NCI-H187 treated with DMSO at 0.1 percent for 48 hours (cell line): ENCODE data around the gene GAS6.

Experiments
- DNase-seq: peaks from one replicate; lab custom pipeline; 2025; lab: John Stamatoyannopoulos, UW

GAS6 gene

GRCh38 chr13:113819731-113820715, 43.9 kb downstream of the GAS6 start:
- DNase-seq: no peak

- no peak for DNase-seq
Observed at GRCh38 chr13:113819341-113819730, 44.5 kb downstream of the GAS6 start.

- DNase-seq: no peak
Observed at GRCh38 chr13:113818700-113819295, 45.1 kb downstream of the GAS6 start.

DNA sequence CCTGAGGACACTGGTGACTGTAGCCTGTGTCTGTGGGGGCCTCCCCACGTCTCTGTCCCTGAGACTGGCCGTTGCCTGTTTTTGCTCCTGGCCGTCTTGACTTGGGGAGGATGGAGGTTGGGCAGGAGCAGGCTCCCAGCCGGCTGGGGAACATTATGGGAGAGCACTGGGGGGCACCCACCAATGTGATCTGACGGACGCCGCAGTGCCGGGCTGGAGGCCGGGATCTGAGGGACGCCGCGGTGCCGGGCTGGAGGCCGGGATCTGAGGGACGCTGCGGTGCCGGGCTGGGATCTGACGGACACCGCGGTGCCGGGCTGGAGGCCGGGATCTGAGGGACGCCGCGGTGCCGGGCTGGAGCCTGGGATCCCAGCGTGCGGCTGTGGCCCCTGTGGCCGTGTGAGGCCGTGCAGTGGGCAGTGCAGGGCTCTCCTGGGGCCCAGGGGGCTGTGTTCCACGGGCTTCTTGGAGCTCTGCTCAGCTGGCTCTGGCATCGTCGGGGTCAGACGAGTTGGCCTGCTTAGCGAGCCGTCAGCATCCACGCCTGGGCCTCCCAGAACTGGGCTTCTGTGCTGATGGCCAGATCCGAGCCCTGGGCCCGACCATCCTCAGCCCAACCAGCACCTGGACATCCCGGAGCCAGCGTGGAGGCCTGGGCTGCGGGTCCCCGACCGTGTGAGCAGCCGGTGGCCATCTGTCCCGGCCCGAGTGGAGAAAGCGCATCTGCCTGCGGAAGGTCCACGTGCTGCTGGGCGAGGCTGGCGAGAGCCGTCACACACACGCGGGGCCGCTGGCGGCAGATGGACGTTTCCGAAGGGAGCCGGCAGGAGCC, 45.8 kb downstream of the GAS6 start:
- no peak for DNase-seq

GRCh38 chr13:113816946-113817859, 46.7 kb downstream of the GAS6 start:
- peak; percentile 65 for DNase-seq

DNA sequence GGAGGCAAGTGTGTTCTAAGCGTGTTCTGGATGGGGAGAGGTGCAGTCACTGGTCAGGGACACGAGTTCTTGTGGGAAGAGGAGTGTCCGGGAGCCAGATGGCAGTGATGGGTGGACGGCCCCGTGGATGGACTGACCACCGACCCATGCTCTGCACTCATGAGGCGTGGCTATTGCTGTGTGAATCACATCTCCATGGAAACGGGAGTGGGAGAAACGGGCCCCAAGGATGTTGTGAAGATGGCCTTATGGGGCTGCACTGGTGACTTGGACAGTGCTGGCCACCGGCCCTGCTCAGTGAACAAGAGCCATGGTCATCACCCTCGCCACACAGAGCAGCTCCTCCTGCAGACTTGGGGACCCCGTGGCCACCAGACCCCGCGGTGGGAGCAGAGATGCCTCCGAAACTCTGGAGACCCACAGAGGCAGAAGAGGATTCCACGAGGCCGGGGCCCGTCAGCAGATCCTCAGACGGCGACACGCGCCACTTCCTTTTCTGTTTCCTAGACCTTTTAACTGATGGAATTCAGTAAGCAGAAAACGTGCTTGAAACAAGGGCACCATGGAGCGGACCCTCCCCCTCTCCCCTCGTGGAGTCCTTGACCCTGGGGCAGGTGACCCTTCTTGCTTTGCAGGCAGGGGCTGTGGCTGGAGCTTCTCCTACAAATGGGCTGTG, 47.5 kb downstream of the GAS6 start:
- DNase-seq: no peak

DNA sequence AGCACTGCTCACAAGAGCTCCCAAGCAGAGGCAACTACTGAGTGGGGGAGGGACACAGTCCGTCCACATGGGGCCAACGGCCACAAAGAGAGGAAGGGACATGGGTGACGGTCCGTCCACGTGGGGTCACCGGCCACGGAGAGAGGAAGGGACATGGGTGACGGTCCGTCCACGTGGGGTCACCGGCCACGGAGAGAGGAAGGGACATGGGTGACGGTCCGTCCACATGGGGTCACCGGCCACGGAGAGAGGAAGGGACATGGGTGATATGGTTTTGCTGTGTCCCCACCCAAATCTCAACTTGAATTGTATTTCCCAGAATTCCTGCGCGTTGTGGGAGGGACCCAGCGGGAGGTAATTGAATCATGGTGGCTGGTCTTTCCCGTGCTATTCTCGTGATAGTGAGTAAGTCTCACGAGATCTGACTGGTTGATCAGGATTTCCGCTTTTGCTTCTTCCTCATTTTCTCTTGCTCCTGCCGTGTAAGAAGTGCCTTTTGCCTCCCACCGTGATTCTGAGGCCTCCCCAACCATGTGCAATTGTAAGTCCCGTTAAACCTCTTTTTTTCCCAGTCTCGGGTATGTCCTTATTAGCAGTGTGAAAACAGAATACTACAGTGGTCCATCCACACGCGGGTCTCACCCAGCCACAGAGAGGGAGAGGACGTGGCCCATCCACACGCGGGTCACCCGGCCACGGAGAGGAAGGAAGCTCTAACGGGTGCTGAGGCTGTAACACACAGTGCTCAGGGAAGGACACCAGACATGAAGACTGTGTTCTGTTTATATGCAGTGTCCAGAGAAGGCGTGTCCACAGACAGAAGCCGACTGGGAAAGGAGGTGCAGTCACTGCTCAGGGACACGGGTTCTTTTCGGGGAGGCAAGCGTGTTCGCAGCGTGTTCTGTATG, 48.5 kb downstream of the GAS6 start:
- no peak for DNase-seq

DNA sequence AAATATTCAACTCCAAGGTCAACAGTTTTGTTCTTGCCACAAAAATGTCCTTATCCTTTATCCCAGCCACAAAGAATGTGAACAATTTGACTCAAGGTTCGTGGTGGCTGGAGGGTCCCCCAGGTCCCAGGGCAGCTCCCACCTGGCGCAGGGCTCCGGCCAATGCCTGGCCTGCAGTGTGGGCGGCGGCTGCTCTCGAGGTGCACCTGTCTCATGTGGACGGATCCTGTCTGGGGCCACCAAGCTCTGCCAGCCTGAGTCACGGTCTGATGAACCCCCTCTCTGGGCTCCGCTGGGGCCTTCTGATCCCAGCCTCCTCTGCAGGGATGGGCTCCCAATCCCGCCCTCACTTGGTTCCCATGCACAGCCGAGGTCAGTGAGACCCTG, 49.4 kb downstream of the GAS6 start:
- DNase-seq: no peak

GRCh38 chr13:113813749-113814434, 50.0 kb downstream of the GAS6 start:
- no peak for DNase-seq

- DNase-seq: no peak
Observed at GRCh38 chr13:113813070-113813748, 50.7 kb downstream of the GAS6 start.

- DNase-seq: no peak
Observed at GRCh38 chr13:113812178-113813040, 51.5 kb downstream of the GAS6 start.

DNA sequence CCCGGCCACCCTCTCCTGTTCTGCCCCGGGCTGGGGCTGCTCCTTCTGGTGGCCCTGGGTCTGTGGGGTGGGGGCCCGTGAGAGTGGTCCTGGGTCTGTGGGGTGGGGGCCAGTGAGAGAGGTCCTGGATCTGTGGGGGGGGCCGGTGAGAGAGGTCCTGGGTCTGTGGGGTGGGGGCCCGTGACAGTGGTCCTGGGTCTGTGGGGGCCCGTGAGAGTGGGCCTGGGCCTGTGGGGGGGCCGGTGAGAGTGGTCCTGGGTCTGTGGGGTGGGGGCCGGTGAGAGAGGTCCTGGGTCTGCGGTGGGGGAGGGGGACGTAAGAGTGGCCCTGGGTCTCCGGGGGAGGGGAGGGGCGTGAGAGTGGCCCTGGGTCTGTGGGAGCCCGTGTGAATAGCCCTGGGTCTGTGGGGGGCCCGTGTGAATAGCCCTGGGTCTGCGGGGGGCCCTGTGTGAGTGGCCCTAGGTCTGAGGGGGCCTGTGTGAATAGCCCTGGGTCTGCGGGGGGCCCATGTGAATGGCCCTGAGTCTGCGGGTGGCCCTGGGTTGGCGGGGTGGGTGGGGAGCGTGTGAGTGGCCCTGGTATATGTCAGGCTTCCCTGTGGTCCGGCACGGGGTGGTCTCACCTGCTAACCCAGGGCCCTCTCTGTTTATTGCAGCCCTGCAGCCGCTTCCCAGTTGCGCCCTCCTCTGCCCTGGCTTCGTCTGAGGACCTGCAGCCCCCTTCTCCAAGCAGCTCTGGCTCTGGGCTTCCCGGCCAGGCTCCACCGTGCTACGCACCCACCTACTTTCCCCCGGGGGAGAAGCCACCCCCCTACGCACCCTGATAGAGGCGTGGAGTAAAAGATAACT, 52.6 kb downstream of the GAS6 start:
- DNase-seq: no peak

- no peak for DNase-seq
Observed at GRCh38 chr13:113810640-113811039, 53.2 kb downstream of the GAS6 start.

- no peak for DNase-seq
Observed at GRCh38 chr13:113809934-113810333, 53.9 kb downstream of the GAS6 start.

DNA sequence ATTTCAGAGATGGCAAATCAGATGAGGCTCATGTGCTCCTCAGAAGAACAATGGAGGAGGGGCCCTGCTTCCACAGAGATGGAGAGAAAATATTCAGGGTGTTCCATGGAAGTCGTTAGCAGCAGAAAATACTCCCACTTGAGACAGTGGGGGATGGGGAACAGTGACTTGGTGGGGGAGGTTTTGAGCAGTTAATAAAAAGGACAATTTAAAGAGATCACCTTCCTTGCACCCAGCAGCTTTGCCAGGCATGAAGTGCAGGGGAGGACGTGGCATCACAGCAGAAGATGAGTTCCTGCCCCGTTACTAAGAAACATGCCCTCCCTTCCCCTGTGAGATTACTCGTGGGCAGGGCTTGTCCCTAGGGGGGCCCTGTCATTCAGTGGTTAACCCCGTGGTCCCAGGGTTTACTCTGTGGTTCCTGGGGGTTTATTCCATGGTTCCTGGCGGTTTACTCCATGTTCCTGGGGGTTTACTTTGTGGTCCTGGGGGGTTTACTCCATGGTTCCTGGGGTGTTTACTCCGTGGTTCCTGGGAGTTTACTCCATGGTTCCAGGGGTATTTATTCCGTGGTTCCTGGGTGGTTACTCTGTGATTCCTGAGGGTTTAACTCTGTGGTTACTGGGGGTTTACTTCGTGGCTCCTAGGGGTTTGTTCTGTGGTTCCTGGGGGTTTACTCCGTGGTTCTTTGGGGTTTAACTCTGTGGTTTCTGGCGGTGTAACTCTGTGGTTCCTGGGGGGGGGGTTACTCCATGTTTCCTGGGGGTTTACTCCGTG, 55.6 kb downstream of the GAS6 start:
- no peak for DNase-seq

- no peak for DNase-seq
Observed at GRCh38 chr13:113806526-113806925, 57.4 kb downstream of the GAS6 start.
